Right lobe of liver (tissue), 4 donors: ENCODE results near the gene KCNMA1.

ENCODE experiments used
- CTCF ChIP-seq, 4 donors: fragments of 200-600 bp in 3 of 4; fragments of 450-650 bp in 1 of 4; IDR thresholded peaks; one replicate each; pipeline versions ENCODE4 v1.5.1 to v1.8.0; 2016 to 2022; ENCODE audit warnings: antibody characterized with exemption in 4 of 4, mild to moderate bottlenecking in 2 of 4
- POLR2A ChIP-seq: fragments of 450-650 bp; IDR thresholded peaks from one replicate; pipeline ENCODE4 v1.6.1; 2017; ENCODE audit warnings: antibody characterized with exemption, mild to moderate bottlenecking
- donor health status: DM: no; HTN: no; CAD: no.
- donor health status: DM: no; HTN: no; CAD: no.
- donor health status: DM: no; HTN: yes; CAD: no.

DNA sequence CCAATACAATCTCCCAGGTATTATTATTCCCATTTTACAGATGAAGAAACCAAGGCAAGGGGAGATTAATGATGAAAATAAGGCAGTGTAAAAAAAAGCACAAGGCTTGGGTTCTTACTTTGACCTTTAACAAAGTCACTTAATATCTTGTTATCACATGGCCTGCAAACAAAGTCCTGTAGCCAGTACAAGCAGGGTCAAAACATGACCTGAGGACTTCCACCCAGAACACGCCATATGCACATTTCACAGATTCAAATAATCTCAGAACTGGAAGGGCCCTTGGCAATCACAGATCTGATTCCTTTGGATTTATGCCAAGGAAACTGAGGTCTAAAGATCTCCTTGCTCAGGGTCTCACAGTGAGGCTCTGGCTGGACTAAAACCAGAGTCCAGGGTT, 162.1 kb downstream of the KCNMA1 start:
- TF ChIP-seq CTCF (IDR thresholded peaks at IDR 0.05) (no peak), POLR2A (no peak)
